Smooth muscle cell of the brain vasculature (primary cell): ENCODE data around the gene STK24.

Source experiments
- DNase-seq: peaks from one replicate; pipeline ENCODE4 v3.0.0-alpha.2; 2012; ENCODE audit warnings: low read depth, low spot score

STK24 gene

DNA sequence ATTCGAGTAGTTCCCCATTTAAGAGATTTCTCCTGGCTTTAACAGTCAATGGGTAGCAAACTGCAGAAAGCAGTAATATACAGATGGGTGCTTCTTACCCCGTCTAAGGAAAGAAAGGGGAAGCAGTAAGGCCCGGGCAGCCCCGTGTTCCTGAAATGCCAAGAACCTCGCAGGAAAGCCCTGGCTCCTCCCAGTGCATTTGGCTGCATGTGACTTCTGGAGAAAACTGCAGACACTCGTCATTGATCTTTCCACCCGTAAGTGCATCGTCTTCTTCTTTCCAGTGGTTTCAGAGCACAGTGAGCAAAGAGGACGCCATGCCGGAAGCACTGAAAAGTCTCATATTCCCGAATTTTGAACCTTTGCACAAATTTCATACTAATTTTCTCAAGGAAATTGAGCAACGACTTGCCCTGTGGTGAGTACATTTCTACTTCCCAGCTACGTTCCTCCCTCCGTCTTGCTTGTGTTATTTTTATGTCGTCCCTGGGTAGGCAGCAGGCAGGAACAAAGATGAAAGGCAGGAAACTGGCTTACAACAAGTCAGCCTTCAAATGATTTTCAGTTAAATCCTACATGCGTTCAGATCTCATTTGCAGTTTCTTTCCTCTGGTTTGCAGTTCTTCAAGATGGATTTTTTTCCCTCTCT is 165.2 kb downstream of the STK24 start:
- DNase-seq: no peak

DNA sequence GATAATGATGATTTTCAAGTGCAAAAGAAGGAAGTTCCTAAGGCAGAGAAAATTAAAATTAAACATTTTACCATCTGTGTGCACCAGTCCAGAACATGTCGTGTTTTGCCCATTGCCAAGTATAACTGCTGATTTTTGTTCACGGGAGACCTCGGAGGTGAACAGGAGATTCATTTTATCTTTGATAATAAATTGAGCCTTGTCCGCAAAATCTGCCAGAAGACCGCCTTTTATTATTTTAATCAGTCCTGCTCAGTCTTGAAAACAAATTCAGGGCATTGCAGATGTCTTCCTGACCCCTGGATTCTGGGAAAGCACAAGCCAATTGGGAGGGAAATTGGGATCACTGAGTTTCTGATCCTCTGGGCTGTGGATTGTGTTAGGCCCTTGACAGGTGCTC is 165.9 kb downstream of the STK24 start:
- DNase-seq: no peak

DNA sequence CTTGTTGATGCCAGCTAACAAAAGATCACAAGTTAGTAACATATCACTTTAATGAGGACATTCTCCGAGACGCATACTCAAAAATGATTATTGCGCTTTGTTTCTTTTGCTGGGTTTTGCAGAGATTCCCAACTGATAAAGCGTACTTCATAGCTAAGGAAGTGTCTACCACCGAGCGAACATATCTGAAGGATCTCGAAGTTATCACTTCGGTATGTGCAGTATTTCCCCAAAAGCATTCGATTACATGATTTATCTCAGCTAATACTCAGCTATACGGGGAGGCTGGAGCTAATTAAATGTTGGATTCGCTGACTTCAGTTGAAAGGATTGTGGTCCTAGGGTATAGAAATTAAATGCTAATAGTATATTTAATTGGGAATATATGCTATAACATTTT is 166.3 kb downstream of the STK24 start:
- DNase-seq: no peak

DNA sequence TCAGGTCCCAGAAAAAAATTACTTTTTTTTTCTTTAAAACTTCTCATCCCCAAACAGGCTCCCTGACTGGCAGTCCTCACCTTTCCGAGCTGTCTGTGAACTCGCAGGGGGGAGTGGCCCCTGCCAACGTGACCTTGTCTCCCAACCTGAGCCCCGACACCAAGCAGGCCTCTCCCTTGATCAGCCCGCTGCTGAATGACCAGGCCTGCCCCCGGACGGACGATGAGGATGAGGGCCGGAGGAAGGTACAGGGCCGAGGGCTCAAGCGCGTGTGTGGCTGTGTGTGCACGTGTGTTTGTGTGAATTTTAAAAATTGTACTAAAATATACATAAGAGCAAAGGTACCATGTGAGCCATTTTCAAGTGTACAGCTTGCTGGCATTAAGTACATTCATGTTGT is 167.6 kb downstream of the STK24 start:
- DNase-seq: no peak

DNA sequence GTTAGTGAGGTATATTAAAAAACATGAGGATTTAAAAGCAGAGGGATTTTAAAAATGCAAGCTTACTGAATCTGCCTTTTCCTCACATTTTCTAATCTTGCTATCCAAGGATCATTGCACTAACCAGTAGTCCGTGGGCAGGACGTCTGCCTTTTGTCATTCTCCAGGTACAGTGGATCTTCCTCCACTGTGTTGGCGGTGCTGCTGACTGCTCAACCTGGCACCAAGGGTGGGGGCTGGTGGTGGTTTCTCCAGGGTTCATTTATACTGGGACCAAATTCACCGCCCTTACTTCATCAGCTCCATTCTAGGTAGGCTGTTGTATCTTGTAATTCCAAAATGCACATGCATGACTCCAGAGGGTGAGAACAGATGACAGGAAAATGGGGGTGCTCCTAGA is 169.3 kb downstream of the STK24 start:
- DNase-seq: no peak

DNA sequence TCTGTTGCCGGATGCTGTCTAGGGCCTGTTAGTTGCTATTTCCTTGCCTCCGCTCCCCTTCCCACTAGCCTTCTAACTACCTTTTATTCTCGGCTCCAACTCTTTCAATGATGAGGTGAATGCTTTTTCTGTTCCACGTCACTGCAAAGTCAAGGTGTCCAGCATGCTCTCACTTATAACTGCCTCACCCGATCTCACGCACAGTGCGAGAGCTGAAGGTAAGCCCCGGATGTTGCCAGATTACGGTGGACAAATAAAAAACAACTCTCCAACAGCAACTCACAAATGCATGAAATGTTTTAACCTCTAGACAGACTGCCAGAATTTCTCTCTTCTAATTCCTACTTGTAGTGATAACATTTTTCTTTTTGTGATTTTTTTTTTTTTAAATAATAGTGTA is 169.9 kb downstream of the STK24 start:
- DNase-seq: no peak

DNA sequence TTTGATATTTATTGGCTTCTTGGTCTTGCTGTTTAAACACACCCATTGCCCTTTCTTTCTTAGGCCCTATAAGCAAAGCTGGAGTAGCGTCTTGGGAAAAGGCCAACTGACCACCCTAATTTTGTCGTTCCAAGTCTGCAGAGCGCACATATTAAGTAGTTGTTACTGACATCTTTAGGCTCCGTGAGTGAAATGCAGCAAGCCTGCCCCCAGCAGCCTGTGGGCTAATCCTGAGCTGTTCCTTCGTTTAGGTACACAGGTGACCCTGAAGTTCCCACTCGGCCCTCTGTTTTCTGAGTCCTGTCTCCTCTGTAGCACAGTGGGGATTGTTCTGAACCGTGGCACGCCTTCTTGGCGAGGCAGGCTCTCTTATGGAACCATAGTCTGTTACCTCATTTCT is 170.5 kb downstream of the STK24 start:
- no peak for DNase-seq

DNA sequence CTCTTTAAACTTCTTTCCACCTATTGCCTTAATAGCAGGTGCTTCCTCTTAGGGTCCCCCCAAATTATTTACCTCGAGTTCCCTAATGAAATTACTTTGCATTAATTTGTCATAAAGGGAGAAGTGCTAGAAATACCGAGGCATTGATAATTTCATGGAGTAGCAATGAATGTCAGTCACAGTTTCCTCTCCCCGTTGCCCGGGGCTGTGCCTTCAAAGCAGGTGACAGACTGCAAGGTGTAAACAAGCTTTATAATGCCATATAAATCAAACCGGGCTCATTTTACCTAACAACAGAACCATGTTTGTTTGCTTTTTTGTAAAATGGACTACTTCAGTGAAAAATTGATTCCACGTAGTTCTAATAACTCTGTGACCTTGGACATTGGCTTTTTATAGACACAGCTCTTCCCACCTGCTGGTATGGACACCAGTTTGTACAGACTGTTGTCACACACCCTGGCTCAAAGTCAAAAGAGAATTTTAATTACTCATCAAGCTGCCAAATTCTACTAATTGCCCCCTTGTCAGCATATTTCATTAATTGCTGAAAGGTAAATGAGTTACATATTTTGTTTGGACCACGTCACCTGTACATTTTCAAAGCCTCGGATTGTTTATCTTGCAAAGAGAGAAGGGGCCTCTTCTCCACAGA is 171.1 kb downstream of the STK24 start:
- no peak for DNase-seq

DNA sequence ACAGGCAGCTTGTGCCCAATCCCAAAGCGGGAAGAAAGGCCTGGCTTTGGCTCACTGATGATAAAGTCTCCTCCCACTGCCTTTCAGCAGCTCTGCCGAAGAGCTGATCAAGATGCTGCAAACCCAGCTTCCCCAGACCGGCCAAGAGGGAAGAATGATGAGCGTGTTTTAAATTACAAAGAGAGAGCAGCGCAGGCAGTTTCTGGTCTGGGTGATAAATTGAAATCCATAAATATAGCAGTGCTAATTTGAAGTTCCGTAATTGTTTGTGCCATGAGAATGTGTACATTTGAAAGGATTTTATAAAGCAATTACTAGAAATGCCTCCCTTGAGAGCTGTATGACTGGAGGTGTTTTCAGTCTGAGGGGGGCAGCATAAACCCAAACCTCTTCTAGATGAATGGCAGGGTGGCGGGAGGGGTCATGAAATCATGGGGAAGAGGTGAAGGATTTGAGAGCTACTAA is 171.8 kb downstream of the STK24 start:
- no peak for DNase-seq

DNA sequence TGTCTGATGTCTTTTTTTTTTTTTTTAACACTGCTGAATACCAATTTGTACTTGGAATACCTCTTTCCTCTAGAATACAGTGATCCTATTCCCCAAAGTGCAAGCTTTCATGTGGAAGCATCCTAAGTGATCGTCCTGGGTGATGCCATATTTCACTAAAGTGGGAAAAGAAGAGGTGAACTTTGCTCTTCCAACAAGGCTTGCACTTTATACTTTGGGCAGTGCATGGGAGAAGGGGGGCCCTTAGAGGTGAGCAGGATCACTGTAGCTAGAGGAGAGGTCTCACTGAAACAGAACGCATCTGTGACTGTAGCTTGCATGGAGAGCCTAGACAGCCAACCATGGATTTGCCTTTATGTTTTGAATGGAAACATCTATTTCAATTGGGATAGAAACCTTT is 173.8 kb downstream of the STK24 start:
- no peak for DNase-seq

DNA sequence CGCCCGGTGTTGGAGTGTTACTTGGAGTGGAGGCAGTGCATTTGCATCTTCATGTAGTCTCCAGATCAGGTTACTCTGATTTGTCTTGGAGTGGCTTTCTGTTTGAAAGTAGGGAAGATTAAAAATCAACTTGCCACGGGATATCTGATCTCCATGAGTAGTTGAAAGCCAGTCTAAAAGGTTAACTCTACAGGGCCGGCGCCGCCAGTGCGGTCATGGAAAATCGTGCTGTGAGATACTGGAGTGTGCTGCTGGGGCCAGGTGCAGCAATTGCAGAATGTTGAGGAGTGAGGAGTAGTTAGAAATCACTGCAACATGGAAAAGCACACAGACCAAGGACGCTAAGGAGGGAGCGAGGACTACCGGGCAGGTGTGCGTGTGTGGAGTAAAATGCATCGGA is 175.0 kb downstream of the STK24 start:
- no peak for DNase-seq

DNA sequence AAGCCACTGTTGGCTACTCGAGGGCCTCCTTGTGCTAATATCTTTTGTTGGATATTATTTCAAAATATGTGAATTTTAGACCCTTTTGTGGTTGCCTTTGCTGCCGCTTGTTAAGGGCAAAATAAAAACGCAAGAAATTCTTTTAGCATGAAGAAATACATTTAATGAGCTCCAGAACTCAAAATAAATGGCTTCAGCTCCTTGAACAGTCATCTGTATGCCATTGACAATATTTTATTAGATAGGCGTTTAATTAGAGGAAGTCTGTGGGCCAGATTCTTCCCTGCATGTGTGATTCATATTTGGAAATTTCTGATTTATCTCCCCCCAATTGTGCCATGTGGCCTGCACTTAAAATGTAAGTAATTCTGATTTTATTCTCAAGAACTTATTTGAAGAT is 177.2 kb downstream of the STK24 start:
- no peak for DNase-seq

DNA sequence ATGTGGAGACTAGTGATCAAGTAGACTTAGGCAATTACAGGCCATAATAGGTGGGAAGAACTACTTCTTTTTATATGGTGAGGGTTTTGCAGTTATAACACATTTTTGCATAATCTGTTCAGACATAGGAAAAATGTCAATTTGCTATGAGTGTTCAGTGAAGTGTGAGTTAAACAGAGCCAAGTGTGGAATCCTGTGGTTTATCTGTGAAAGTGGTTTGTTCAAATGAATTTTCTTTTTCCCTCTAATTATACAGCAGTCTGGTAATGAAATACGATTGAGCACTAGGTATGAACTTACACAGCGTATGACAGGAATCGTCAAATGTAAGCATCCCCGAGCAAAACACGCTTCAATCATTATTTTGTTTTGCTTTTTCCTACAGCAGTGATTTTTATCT is 178.3 kb downstream of the STK24 start:
- no peak for DNase-seq

DNA sequence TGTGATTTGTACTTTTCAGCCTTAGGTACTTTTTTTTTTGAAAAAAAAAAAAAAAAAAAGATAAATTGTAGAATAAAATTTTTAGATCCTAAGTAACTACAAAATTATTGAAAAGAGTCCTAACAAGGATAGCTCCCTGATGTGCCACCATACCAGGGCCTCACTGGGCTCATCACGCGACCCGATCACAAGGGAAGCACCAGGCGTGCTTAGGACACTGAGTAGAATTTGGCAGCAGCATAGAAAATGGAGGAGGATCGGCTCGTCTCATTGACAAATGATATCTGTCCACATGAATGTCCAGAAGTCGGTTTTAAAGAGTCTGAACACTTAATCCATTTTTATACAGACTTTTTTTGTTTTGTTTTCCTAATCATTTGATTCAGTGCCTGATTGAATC is 179.0 kb downstream of the STK24 start:
- DNase-seq: no peak

DNA sequence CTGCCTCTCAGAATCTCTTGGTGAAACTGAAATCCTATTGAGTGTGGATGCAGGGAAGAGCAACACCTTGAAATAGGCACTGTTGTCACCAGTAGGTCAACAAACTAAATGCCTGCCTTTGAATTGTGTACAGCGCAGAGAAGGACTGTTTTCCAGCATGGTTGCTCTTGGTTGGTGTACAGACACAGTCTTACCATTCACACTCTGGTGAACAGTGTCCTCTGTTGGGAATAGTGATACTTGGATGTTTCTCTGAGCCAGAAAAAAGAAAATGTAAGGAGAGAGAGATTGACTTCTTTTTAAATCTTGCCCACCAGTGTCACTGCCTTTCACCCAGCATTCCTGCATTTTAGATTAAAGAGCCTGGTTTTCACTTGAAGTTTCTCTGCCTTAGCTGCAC is 179.7 kb downstream of the STK24 start:
- no peak for DNase-seq

DNA sequence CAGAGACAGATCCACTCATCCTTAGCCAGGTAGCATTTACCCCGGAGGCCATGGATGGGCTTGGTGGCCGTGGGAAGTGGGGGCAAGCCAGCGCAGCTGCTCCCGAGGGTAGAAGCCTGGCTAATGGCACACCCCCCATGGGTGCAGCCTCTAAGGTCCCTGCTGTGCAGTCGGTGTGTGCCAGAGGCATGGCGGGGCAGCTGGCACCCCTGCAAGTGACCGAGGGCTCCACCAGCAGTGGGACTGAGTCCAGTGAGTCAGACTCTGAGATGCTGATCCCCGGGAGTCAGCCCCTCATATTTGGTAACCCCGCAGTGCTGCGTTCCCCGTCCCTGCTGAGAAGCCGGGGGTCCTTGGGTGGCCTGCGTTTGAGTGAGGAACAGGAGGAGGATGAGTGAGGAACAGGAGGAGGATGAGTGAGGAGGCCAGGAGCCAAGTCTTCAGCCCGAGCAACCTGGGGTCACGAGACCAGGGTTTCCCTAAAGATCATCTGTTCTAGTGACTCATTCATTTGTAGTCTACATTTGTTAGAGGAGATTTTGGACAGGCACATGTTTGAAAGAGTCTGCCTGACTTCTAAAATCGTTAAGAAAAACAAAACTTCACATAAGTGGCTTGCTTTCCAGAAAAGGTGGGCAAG is 180.7 kb downstream of the STK24 start:
- no peak for DNase-seq
